NCI-H1092 (cell line): ENCODE measurements around the gene MED17.
"Not testable (repeated sequence)": the region's sequence is repeated elsewhere in the genome, so short reads cannot be mapped to it uniquely, and the experiment has no call there.

Experiments used
- DNase-seq: peaks from one replicate; lab custom pipeline; 2025; lab: John Stamatoyannopoulos, UW

MED17 gene

GRCh38 chr11:93784145-93784934 lies at the start of gene MED17:
Gene MED17 (plus strand): TSS chr11:93784282. CDS start chr11:93784514, 232 bp downstream.
- peak; percentile 97 for DNase-seq

- no peak for DNase-seq
These were observed 49.5 kb upstream of the MED17 start for GRCh38 chr11:93734427-93735222.

GRCh38 chr11:93735627-93736026 lies 48.5 kb upstream of the MED17 start:
- DNase-seq: no peak

- DNase-seq: no peak
These were observed 48.0 kb upstream of the MED17 start for GRCh38 chr11:93736129-93736528.

GRCh38 chr11:93737904-93738612 lies 46.0 kb upstream of the MED17 start:
- no peak for DNase-seq

DNA sequence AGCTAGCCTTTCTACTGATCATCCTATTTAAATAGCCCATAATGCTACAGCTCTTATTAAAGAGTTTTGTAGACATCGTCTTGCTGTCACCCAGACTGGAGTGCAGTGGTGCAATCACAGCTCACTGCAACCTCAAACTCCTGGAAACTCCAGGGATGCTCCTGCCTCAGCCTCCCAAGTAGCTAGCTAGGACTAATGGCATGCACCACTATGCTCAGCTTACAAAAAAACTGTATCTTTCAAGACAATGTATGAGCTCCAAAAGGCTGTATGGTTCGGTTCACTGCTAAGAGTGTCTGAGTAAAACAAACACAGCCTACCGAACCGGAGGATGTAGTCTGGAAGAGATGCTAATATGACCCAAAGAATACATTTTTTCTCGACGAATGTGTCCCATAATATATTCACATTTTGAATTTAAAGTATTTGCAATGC lies 45.4 kb upstream of the MED17 start:
- no peak for DNase-seq

DNA sequence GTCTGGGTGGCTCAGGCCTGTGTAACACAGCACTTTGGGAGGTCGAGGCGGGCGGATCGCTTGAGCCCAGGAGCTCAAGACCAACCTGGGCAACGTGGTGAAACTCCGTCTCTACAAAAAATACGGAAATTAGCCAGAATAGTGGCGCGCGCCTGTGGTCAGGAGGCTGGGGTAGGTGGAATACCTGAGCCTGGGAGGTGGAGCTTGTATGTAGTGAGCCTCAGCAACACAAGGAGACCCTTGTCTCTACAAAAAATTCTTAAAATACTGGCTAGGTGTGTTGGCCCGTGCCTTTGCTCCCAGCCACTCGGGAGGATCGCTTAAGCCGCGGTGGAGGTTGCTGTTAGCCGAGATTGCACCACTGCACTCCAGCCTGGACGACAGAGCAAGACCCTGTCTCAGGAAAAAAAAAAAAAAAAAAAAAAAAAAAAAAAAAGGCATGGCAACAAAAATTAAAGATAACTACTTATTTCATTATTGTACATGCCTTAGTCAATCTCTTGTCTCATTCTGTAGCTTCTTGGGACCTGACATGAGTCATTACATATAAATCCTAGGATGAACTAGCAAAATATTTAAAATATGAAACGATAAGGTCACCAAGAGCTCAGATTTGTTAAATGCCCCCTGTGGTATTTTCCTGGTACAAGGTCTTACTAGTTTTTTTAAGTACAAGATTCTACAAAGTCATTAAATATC lies 43.9 kb upstream of the MED17 start:
- DNase-seq: no peak

- peak; percentile 40 for DNase-seq
These were observed 43.4 kb upstream of the MED17 start for GRCh38 chr11:93740730-93741093.

DNA sequence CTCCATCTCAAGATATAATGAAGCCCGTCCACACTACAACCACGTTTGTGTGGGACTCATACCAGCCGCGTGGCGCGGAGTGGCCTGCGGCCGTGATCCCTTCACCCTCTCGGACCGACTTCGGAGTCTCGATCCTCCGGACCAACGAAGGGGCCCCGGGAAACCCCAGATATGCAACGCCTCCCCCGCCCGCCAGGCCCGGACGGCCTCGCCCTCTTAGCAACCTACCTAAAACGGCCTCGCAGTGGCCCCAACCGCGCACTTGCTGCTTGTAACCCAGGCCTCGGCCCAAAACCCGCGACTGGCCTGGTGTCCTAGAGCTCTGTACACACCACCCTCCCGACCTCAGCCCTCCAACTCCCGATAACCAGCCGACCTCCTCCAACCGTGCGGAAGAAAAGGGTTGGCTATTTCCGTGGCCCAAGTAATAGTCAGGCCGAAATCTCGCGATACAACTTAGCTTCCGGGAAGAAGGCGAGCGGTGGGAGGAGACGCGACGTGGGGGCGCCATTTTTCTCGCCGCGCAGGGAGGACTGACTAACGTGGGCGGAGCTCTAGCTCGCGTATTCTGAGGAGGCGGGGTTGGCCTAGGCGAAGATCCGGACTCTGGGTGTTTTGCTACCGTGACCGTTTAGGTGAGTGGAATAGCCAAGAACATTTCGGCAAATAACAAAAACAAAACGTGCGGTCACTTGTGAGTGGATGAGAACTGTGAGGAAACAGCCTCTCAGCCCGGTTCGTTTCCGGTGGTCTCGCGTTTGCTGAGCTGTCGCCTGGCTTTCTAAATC lies 42.8 kb upstream of the MED17 start, which contains the start of the genes C11orf54 and TAF1D:
Gene C11orf54 (plus strand): TSS at position 579 of the 788 bp plus-strand sequence. CDS start 5,722 bp downstream, outside the sequence.
Gene TAF1D (minus strand): TSS at position 402 of the 788 bp plus-strand sequence. CDS start 2,191 bp downstream, outside the sequence.
- peak; percentile 100 for DNase-seq

GRCh38 chr11:93741882-93742226 lies 42.2 kb upstream of the MED17 start:
- DNase-seq: peak; percentile 59

- DNase-seq: no peak
These were observed 40.8 kb upstream of the MED17 start for GRCh38 chr11:93743291-93743690.

- no peak for DNase-seq
These were observed 39.4 kb upstream of the MED17 start for GRCh38 chr11:93744669-93745004.

DNA sequence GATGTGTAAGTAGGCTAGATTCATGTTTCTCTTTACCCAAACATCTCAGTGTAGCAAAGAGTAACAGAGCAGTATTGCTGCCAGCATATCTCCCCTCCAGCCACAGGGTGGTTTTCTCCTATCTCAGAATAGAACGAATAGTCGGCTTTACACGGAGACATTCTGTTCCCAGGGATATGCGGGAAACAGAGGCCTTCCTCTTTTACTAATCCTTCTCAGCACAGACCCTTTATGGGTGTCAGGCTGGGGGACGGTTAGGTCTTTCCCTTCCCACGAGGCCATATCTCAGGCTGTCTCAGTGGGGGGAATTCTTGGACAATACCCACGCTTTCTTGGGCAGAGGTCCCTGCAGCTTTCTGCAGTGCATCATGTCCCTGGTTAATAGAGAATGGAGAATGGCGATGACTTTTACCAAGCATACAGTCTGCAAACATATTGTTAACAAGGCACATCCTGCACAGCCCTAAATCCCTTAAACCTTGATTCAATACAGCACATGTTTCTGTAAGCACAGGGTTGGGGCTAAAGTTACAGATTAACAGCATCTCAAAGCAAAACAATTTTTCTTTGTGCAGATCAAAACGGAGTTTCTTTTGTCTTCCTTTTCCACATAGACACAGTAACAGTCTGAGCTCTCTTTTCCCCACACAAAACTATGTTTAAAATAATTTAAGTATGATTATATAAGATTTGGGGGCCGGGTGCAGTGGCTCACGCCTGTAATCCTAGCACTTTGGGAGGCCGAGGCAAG lies 38.9 kb upstream of the MED17 start:
- DNase-seq: not testable (repeated sequence)

DNA sequence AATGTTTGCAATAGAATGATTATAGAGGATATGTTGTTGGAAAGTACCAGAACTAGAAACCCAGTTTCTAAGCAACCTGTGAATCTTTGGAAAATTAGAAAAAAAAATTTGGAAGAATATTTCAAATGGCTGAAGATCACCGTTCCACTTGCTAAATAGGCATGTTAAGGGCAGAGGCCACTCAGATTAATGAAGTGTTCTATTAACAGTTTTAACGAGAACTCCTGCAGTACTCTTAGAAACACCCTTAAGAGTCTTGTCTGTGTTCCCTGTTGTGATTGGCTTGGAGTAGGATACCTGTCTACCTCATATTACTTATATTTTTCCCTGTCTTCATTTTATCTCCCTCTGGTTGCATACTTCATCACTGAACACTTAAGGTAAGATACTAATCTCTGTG lies 38.0 kb upstream of the MED17 start:
- no peak for DNase-seq

DNA sequence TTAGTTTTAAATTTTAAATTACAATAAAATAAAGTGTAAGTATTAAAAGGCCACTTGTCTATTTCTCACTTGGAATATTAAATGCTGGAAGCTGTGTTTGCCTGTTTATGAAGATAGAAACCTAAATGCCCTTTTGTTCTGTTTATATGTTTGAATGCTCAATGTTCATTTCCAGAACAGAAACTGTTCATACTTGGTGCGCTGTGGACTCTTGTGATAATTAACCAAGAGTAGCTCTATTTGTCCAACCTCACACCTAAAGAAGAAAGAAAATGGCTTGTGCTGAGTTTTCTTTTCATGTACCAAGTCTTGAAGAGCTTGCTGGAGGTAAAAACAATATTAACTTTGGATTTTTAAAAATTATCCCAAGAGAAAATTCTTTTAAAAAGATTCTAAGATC lies 37.0 kb upstream of the MED17 start:
- no peak for DNase-seq

GRCh38 chr11:93751001-93751400 lies 33.1 kb upstream of the MED17 start:
- DNase-seq: no peak

- DNase-seq: no peak
These were observed 30.8 kb upstream of the MED17 start for GRCh38 chr11:93753241-93753640.

GRCh38 chr11:93756748-93757147 lies 27.3 kb upstream of the MED17 start:
- no peak for DNase-seq

DNA sequence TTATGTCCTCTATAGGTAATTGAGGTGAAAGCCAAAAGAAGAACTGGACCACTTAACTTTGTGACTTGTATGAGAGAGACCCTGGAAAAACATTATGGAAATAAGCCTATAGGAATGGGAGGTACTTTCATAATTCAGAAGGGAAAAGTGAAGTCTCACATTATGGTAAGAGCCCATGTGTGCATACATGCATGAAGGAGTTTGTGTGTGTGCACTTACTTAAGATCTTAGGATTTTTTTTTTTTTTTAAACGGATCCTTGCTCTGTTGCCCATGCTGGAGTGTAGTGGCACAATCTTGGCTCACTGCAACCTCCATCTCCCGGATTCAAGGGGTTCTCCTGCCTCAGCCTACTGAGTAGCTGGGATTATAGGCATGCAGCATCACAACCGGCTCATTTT lies 26.8 kb upstream of the MED17 start:
- DNase-seq: no peak
